ENCODE data around the gene HSD17B11. TPM values are rescaled to one million over a fixed set of nuclear protein-coding genes. Genes with fewer than 3 reads are reported as not detected.
"Not testable (repeated sequence)": the region's sequence is repeated elsewhere in the genome, so short reads cannot be mapped to it uniquely, and the experiment has no call there.

HSD17B11 gene
- total RNA-seq, 2 donors from 2014 or later, result 18.3 to 22.7 TPM

DNA sequence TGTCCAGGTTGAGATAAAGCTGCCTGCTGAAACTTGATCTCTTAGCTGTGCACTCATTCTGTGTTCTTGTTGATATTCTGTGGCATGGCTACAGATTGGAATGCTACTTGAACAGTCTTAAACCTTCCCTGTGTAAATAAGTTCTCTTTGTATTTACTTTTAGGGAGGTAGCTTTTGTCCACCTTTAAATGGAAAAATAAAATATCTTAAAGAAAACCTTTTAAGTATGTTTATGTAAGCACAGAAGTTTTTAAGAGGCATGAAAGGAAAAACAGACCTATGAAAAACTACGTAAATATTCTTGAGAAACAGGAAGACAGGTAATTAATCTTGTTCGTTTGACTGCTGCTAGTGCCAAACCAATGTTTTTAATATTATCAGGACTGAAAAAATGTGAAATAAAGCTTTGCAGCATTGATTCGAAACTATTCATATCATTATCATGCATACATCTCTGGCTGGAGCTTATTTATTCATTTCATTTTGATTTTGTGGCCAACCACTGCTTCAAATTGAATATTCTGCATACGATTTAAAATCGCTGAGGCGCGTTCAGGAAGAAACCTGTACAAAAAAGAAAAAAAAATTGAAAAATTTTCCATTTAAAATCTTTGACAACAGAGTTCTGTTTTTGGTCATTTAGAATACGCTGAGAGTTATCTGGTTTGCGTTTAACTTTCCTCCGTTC, 86.1 kb downstream of the HSD17B11 start:
- no peak for TF ChIP-seq CTCF (conservative IDR thresholded peaks at IDR 0.05)
- Histone ChIP-seq H3K9me3 (ENCODE audit: control insufficient read depth, low read length) (no peaks in the 10 kb centered on the region), H3K27me3 (ENCODE audit: control insufficient read depth, insufficient read depth, low read length, poor library complexity, severe bottlenecking) (no peaks in the 10 kb centered on the region), H3K9ac (ENCODE audit: extremely low read depth, low read length, poor library complexity, severe bottlenecking) (no peak overlapping the region), H3K4me3 (ENCODE audit: low read length) (no peak overlapping the region), H3K36me3 (ENCODE audit: control insufficient read depth, insufficient read depth, low read length) (no peaks in the 10 kb centered on the region), H3K4me1 (ENCODE audit: control insufficient read depth, insufficient read depth, low read length) (no peaks in the 10 kb centered on the region), H3K27ac (ENCODE audit: low read depth, low read length) (no peak overlapping the region)
- 91 to 93% methylated on average over 9 to 10 of the region's 10 CpGs for WGBS, 2 experiments (ENCODE audit: insufficient coverage in 1 of 2, insufficient read length in 1 of 2)
- Mint-ChIP-seq H3K9me3 (no peaks in the 10 kb centered on the region), H3K4me3 (no peak overlapping the region), H3K4me1 (no peaks in the 10 kb centered on the region), H3K36me3 (ENCODE audit: low read depth) (no peaks in the 10 kb centered on the region), H3K27ac (no peak overlapping the region), H3K27me3 (ENCODE audit: insufficient read depth) (no peaks in the 10 kb centered on the region)
- no peak for DNase-seq

DNA sequence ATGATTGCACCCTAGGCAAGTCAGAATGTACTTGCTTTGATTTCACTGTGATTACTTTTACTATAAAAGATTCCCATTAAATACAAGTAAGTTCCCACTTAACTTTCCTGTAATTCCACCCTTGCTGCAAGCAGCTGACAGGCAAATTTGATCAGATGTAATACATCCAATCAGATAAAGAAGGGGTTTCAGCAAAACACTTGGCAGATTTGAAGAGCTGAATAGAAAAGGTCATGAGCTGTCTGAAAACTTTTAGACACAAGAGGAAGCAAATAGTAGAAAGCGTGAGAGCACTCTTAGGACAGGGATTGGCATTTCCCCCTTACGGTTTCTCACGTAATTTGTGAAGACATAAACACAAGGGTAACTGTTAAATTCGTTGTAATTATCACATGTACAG, 91.1 kb downstream of the HSD17B11 start:
- H3K27me3 ChIP-seq (ENCODE audit: control insufficient read depth, insufficient read depth, low read length, poor library complexity, severe bottlenecking), result no peaks in the 10 kb centered on the region
- Mint-ChIP-seq H3K36me3 (ENCODE audit: low read depth) (no peaks in the 10 kb centered on the region), H3K9me3 (peaks cover 9% of the 10 kb centered on the region), H3K27me3 (ENCODE audit: insufficient read depth) (no peaks in the 10 kb centered on the region), H3K27ac (no peak overlapping the region), H3K4me3 (no peak overlapping the region), H3K4me1 (no peaks in the 10 kb centered on the region)
- H3K9me3 ChIP-seq (ENCODE audit: control insufficient read depth, low read length), result no peaks in the 10 kb centered on the region
- WGBS, 2 experiments (ENCODE audit: insufficient coverage in 1 of 2, insufficient read length in 1 of 2), result 86 to 93% methylated on average over 2 to 4 of the region's 4 CpGs
- no peaks in the 10 kb centered on the region for H3K4me1 ChIP-seq (ENCODE audit: control insufficient read depth, insufficient read depth, low read length)
- TF ChIP-seq CTCF (conservative IDR thresholded peaks at IDR 0.05), result no peak
- no peaks in the 10 kb centered on the region for H3K36me3 ChIP-seq (ENCODE audit: control insufficient read depth, insufficient read depth, low read length)
- no peak overlapping the region for H3K4me3 ChIP-seq (ENCODE audit: low read length)
- no peak for DNase-seq
- H3K9ac ChIP-seq (ENCODE audit: extremely low read depth, low read length, poor library complexity, severe bottlenecking), result no peak overlapping the region
- no peak overlapping the region for H3K27ac ChIP-seq (ENCODE audit: low read depth, low read length)

- WGBS, 2 experiments (ENCODE audit: insufficient coverage in 1 of 2, insufficient read length in 1 of 2), result 86 to 91% methylated on average over 2 of the region's 2 CpGs
- no peaks in the 10 kb centered on the region for H3K36me3 ChIP-seq (ENCODE audit: control insufficient read depth, insufficient read depth, low read length)
- Mint-ChIP-seq H3K27me3 (ENCODE audit: insufficient read depth) (no peaks in the 10 kb centered on the region), H3K4me3 (no peak overlapping the region), H3K27ac (no peak overlapping the region), H3K9me3 (peaks cover 23% of the 10 kb centered on the region), H3K4me1 (no peaks in the 10 kb centered on the region), H3K36me3 (ENCODE audit: low read depth) (no peaks in the 10 kb centered on the region)
- peaks cover 6% of the 10 kb centered on the region for H3K9me3 ChIP-seq (ENCODE audit: control insufficient read depth, low read length)
- H3K27ac ChIP-seq (ENCODE audit: low read depth, low read length), result no peak overlapping the region
- no peaks in the 10 kb centered on the region for H3K4me1 ChIP-seq (ENCODE audit: control insufficient read depth, insufficient read depth, low read length)
- H3K9ac ChIP-seq (ENCODE audit: extremely low read depth, low read length, poor library complexity, severe bottlenecking), result no peak overlapping the region
- DNase-seq, result no peak
- no peak for TF ChIP-seq CTCF (conservative IDR thresholded peaks at IDR 0.05)
- H3K27me3 ChIP-seq (ENCODE audit: control insufficient read depth, insufficient read depth, low read length, poor library complexity, severe bottlenecking), result no peaks in the 10 kb centered on the region
- no peak overlapping the region for H3K4me3 ChIP-seq (ENCODE audit: low read length)
These were observed 92.6 kb downstream of the HSD17B11 start for GRCh38 chr4:87298362-87298761.

DNA sequence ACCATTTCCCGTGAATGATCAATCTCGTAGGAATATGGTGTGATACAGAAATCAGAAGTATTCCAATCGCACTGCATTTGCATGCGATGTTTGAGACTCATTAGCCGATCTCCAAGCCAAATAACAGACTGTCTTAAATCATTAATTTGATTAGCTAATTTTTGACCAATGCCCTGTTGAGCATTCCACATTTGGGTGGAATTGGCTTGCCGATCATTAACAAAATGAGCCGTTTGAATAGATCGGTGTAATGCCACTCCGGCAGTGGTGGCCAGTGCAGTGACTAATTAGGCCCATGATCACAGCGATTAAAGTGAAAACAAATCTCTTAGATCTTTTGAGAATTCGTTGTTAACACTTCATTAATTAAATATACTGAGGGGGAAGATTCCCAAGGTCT, 96.1 kb downstream of the HSD17B11 start:
- H3K27ac ChIP-seq (ENCODE audit: low read depth, low read length); H3K27ac Mint-ChIP-seq; DNase-seq; H3K4me1 ChIP-seq (ENCODE audit: control insufficient read depth, insufficient read depth, low read length); H3K36me3 ChIP-seq (ENCODE audit: control insufficient read depth, insufficient read depth, low read length); H3K27me3 Mint-ChIP-seq (ENCODE audit: insufficient read depth); H3K4me3 Mint-ChIP-seq; H3K4me1 Mint-ChIP-seq; H3K4me3 ChIP-seq (ENCODE audit: low read length); H3K27me3 ChIP-seq (ENCODE audit: control insufficient read depth, insufficient read depth, low read length, poor library complexity, severe bottlenecking); H3K36me3 Mint-ChIP-seq (ENCODE audit: low read depth); H3K9ac ChIP-seq (ENCODE audit: extremely low read depth, low read length, poor library complexity, severe bottlenecking): not testable (repeated sequence)
- peaks cover 12% of the 10 kb centered on the region for H3K9me3 ChIP-seq (ENCODE audit: control insufficient read depth, low read length)
- 78 to 83% methylated on average over 10 to 11 of the region's 11 CpGs for WGBS, 2 experiments (ENCODE audit: insufficient coverage in 1 of 2, insufficient read length in 1 of 2)
- H3K9me3 Mint-ChIP-seq, result peaks cover 37% of the 10 kb centered on the region

DNA sequence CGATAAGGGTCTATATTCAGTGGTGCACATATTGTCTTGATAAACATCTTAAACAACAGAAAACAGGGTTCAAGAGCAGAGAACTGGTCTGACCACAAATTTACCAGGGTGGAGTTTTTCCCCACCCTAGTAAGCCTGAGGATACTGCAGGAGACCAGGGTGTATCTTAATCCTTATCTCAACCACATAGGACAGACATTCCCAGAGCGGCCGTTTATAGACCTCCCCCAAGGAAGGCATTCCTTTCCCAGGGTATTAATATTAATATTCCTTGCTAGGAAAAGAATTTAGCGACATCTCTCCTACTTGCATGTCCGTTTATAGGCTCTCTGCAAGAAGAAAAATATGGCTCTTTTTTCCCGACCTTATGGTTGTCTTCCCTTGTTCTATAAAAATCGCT, 97.1 kb downstream of the HSD17B11 start:
- H3K4me3 Mint-ChIP-seq; H3K4me3 ChIP-seq (ENCODE audit: low read length); DNase-seq; H3K36me3 Mint-ChIP-seq (ENCODE audit: low read depth); H3K27ac Mint-ChIP-seq; H3K4me1 ChIP-seq (ENCODE audit: control insufficient read depth, insufficient read depth, low read length); H3K27me3 Mint-ChIP-seq (ENCODE audit: insufficient read depth); H3K9ac ChIP-seq (ENCODE audit: extremely low read depth, low read length, poor library complexity, severe bottlenecking); H3K27me3 ChIP-seq (ENCODE audit: control insufficient read depth, insufficient read depth, low read length, poor library complexity, severe bottlenecking); H3K27ac ChIP-seq (ENCODE audit: low read depth, low read length); H3K36me3 ChIP-seq (ENCODE audit: control insufficient read depth, insufficient read depth, low read length); H3K4me1 Mint-ChIP-seq: not testable (repeated sequence)
- 79 to 92% methylated on average over 4 to 7 of the region's 7 CpGs for WGBS, 2 experiments (ENCODE audit: insufficient coverage in 1 of 2, insufficient read length in 1 of 2)
- peaks cover 12% of the 10 kb centered on the region for H3K9me3 ChIP-seq (ENCODE audit: control insufficient read depth, low read length)
- peaks cover 37% of the 10 kb centered on the region for H3K9me3 Mint-ChIP-seq

Data from endodermal cell (in vitro differentiated cells).